ENCODE results near the gene ITGB4. TPM values are rescaled to one million over a fixed set of nuclear protein-coding genes. Genes with fewer than 3 reads are reported as not detected.

ITGB4 gene
- total and polyA plus RNA-seq, 2 of the 13 experiments (the other 11 are each of a cell fraction or from before 2014, with no cell fraction given), result 6.9 to 14.5 TPM

GRCh38 chr17:75750661-75751423 lies 29.6 kb downstream of the ITGB4 start (continued):
- TF ChIP-seq HNF1B (CRISPR knock-in tag; IDR thresholded peaks at IDR 0.05) (peak; percentile 39; the same call in 1 of the 2 replicates), ZFX (CRISPR knock-in tag; IDR thresholded peaks at IDR 0.05; ENCODE audit: low read depth) (peak; percentile 29; the same call in 1 of the 2 replicates), ZNF12 (CRISPR knock-in tag; IDR thresholded peaks at IDR 0.05) (no peak), ZNF274 (CRISPR knock-in tag; IDR thresholded peaks at IDR 0.05) (no peak), HDAC2 (CRISPR knock-in tag; IDR thresholded peaks at IDR 0.05) (no peak)
- TF ChIP-seq, protein P1, sequence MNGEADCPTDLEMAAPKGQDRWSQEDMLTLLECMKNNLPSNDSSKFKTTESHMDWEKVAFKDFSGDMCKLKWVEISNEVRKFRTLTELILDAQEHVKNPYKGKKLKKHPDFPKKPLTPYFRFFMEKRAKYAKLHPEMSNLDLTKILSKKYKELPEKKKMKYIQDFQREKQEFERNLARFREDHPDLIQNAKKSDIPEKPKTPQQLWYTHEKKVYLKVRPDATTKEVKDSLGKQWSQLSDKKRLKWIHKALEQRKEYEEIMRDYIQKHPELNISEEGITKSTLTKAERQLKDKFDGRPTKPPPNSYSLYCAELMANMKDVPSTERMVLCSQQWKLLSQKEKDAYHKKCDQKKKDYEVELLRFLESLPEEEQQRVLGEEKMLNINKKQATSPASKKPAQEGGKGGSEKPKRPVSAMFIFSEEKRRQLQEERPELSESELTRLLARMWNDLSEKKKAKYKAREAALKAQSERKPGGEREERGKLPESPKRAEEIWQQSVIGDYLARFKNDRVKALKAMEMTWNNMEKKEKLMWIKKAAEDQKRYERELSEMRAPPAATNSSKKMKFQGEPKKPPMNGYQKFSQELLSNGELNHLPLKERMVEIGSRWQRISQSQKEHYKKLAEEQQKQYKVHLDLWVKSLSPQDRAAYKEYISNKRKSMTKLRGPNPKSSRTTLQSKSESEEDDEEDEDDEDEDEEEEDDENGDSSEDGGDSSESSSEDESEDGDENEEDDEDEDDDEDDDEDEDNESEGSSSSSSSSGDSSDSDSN (CRISPR knock-in tag; IDR thresholded peaks at IDR 0.05), result peak; percentile 60
- TF ChIP-seq, protein P2, sequence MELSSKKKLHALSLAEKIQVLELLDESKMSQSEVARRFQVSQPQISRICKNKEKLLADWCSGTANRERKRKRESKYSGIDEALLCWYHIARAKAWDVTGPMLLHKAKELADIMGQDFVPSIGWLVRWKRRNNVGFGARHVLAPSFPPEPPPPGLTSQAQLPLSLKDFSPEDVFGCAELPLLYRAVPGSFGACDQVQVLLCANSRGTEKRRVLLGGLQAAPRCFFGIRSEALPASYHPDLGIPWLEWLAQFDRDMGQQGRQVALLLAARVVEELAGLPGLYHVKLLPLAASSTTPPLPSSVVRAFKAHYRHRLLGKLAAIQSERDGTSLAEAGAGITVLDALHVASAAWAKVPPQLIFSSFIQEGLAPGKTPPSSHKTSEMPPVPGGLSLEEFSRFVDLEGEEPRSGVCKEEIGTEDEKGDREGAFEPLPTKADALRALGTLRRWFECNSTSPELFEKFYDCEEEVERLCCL (CRISPR knock-in tag; IDR thresholded peaks at IDR 0.05; ENCODE audit: borderline replicate concordance), result no peak
